HG02885 (cell line): ENCODE results near the gene ADAM12.
"Not testable (repeated sequence)": the region's sequence is repeated elsewhere in the genome, so short reads cannot be mapped to it uniquely, and the experiment has no call there.

ENCODE experiments used
- ATAC-seq: cut with Tn5 transposase; IDR thresholded peaks from one replicate; pipeline ENCODE4 v1.9.1; 2021; ENCODE audit warnings: mild to moderate bottlenecking; ENCODE audit not compliant: unreplicated experiment, poor library complexity

Gene ADAM12

DNA sequence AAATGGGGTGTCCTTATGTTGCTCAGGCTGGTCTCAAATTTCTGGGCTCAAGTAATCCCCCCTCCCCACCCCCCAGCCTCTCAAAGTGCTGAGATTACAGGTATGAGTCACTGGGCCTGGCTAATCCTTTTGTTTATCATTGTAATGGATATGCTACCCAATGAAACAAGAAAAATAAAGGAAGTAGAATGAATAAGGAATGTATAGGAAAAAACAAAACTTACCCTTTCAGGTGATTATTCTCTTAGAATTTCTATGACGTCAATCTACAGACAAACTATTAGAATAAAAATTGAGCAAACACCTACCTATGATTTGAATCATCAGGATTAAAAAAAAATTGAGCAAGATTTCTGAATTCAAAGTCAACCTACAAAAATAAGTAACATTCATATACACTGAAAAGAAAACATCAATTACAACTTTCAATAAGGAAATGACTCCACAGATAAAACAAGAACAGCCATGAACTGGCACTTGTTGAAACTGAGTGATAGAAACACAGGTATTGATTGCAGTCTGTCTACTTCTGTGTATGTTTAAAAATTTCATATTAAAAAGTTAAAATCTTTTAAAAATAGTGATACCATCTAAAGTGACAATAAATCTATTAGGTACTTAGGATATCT, 12.2 kb downstream of the ADAM12 start:
- ATAC-seq: no peak

DNA sequence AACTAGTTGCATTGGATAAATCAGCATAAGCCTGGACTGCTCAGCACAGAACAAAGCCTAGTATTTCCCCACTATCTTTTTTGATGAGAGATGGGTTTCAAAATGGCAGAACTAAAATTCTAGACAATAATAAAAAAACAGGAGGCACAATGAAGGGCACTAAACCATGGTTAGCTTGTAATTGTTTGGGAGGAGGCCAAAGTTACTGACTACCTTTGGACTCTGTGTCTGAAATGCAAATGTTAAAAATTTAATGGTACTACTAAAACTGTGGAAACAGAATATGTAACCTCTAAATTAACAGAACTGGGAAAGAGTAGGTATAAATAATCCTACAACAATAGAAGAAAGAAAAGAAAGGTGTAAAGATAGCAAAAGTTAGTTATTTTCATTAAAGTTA, 13.0 kb downstream of the ADAM12 start:
- no peak for ATAC-seq

DNA sequence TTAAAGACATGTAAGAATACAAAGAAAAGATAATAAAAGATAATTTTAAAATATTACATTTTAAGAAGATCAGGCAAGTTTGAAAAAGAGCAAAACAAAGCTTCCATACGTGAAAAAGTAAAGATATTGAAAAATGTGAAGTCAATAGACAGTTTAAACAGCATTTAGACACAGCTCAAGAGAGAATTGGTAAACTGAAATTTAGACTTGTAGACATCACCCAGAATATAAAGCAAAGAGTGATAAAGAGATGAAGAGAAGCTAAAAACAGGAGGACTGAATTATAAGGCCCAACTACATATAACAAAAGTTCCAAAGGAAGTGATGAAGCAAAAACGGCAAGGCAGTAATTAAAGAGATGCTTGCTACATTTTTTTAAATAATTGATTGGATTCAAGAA, 13.8 kb downstream of the ADAM12 start:
- no peak for ATAC-seq

DNA sequence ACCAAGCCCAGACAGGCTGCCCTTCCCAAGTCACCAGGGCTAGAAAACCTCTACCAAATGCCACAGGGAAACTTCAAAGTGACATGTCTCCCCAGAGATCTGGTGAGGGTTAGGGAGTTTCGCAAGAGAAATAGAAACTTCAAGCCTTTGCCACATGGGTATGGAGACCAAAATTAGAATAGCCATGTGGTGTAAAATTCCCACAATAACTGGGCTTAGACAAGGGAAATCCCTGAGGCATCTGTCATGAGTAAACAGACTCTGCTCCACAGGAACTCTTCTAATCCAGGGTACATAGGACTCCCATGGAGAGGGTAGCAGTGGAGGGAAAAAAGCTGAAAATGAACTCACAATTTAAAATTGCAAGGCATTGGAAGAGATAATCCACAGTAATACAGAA, 14.3 kb downstream of the ADAM12 start:
- ATAC-seq: no peak

DNA sequence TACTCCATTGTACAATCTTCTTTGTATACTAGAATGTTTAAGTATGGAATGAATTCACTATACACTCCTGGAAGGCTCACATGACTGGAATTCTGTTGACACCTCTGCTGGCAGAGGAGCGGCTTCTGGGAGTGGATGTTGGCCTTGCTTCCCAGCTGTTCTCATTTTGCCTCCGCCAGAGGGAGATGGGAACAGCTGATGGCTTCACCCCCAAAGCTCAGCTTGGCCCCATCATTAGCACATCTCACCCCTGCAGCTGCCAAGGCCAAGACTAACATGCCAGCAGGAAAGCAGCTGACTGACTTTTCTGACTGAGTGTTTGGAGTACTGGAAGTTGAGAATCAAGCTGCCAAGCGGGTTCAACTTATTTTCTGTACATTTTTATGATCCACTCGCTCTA, 15.1 kb downstream of the ADAM12 start:
- no peak for ATAC-seq

DNA sequence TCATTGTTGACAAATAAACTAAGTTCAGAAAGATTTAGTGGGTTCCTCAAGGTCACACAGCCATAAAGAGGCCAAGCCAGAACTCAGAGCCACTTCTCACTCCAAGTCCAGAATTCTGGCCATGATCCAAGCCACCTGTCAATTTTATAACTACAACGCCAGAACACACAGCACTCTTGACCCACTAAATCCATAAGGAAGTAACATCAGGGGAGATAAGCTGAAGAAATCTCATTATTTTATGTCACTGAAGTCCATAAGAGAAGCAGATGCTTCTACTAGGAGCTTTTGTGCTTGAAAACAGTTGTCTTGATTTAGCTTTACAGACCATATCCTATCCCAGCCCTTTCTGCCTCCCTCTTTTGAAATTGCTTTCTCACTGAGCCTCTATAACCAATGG, 15.9 kb downstream of the ADAM12 start:
- no peak for ATAC-seq

DNA sequence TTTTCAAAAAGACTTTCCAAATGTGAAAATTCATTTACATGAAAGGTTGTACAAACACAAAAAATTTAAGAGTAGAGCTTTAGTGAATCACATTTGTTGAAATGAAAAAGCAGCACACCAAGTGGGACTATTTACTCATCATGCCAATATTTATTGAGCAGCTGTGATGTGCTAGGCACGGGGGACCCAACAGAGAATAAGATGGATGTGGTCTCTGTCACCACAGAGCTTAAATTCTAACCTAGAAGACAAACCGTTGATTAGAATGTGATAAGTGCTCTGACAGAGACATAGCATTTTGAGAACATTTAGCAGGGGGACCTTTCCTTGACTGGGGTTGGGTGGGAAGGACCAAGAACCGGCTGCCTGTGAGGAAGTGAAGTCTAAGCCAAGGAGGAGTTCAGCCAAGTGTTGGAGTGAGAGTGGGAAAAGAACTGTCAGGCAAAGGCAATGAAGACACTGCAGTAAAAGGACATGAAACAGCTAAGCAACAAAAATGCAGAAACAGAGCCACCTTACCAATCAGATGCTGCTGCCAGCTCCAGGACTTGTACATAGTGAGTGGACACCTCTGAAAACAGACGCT, 19.1 kb downstream of the ADAM12 start:
- no peak for ATAC-seq

DNA sequence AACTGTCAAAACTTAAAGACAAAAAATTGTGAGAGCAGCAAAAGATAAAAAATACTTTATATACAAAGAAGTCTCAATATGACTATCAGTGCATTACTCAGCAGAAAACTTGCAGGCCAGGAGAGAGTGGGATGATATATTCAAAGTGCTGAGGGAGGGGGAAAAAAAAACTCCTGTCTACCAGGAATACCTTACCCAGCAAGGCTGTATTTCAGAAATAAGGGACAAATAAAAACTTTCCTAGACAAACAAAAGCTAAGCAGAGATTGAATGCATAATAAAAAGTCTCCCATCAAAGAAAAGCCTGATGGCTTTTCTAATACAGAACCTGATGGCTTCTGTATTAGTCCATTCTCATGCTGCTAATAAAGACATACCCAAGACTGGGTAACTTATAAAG, 31.1 kb downstream of the ADAM12 start:
- no peak for ATAC-seq

DNA sequence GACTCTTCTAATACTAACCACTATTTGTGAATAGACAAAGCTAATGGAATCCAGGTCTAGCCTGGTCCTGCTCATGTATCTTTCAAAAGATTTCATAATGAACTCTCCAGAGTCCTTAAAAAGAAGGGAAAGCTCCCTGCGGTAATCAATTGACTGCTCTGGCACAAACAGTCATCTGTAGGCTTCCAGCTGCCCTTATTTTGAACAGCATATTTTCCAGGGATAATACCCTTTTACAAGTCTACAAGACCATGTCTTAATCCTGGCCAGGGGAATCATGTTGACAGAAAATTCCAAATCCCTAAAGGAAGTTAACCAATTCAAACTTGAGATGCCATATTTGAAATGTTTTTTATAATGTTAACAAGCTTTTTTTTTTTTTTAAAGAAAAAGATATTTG, 34.6 kb downstream of the ADAM12 start:
- no peak for ATAC-seq

DNA sequence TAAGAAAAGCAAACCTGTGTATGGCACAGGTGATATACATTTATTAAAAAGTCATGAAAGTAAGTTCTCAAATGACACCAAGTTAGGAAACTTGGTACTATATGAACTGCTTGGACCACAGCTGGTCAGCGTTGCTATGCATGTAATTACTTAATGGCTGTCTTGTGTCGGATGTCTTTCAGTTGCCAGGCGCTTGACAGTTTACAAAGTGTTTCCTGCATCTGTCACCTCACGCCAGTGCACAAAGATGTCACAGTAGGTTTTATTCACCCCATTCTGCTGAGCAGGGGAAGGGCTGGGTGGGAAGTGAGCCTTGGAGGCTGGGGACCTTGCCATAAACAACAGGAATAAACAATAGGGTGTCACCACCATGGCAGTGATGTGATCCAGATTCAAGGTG, 35.8 kb downstream of the ADAM12 start:
- ATAC-seq: no peak

DNA sequence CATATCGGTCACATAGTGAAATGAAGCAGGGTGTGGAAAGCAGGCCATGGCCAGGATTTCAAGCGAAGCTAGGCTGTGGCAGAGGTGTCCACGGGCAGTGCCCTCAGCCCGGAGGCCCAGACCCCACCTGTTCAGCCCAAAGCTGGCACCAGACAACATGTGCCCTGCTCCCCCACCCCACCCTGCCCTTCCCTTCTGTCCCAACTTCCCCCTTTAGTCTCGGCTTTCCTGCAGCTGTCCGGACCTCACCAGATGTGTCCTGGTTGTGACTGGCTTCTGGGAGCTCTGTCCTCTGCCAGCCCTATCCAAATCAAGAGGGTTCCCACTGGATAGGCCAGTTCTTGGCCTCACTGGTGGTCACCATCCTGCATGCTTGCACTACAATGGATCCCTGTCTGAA, 37.3 kb downstream of the ADAM12 start:
- no peak for ATAC-seq

DNA sequence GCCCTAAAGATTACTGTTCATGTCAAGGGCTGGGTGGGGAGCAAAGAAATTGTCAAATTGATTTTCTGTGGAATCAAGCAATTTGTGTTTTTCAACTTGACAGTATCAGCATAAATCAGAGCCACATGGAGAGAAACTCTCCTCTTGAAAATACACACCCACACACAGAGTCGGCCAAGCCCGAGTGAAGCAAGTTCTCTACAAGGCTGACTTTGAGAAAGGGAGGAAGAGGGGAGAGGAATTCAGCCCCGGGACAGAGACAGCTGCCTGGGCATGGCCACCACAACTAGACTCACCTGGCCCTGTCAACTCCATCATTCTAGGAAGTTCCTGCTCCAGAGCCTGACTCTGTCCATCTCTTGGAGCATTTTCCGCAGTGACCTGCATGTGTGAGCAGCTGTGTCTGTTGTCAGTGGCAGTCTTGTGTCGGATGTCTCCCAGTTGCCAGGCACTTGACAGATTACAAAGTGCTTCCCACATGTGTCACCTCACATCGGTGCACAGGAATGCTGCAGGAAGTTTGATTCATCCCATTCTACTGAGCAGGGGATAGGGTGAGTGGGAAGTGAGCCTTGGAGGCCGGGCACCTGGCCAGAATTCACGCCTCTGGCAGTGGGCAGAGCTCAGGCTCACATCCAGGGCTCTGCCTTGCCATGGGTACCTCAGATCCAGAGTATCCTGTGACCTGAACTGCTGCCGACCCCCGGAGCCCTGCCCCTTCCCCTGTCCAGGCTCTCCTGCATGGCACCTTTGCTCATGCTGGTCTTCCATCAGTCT, 37.9 kb downstream of the ADAM12 start:
- no peak for ATAC-seq

DNA sequence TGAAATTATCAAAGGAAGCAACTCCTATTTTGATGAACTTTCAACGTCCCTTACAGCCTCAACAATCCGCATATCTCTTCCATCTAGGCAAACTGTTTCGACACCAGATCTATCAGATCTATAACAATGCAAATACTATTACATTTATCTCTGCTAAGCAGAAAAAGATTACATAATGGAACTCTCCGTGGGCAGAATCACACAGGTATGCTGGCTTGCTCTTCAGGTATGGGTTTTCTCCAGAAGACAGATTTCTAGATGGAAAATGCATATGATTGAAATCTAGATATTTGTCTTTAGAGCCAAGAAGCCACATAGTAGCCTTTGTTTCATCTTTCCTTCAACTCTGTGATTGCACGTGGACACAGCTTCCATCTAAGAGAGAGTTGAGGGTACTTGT, 38.6 kb downstream of the ADAM12 start:
- ATAC-seq: no peak

DNA sequence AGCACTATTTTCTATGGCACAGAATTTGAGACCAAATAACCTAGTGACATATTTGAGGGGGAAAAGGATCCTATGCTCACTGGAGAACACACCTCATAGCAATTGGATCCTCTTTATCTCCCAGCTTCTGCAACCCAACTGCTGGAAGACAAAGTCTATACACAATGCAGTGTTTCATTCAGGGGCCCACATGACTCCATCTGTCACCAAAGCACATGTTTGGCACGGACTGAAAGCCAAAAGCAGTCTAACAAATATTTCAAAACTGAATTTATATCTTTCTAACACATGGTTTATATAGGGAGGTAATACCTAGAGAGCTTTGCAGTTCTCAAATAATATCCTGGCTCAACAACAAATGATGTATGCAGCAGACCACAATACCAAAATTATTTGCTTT, 39.2 kb downstream of the ADAM12 start:
- ATAC-seq: no peak

DNA sequence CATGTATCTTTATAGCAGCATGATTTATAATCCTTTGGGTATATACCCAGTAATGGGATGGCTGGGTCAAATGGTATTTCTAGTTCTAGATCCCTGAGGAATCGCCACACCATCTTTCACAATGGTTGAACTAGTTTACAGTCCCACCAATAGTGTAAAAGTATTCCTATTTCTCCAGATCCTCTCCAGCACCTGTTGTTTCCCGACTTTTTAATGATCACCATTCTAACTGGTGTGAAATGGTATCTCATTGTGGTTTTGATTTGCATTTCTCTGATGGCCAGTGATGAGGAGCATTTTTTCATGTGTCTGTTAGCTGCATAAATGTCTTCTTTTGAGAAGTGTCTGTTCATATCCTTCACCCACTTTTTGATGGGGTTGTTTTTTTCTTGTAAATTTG, 44.8 kb downstream of the ADAM12 start:
- not testable (repeated sequence) for ATAC-seq

DNA sequence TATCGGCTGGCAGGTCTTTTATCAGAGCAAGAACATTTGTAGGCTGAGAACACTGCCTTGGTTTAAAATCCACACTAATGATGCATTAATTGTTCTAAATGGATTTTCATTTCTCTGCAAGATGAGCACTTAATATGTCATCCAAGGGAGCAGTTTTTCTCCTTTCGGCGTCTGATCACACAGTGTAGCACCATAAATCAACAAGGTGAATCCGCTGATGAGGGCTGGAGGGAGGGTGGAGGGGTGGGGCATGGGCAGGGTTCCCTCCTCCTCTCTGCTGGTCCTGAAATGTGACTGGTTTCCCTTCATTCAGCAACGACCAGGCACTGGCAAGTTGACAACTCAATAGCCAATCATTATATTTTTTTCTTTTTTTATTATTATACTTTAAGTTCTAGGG, 45.6 kb downstream of the ADAM12 start:
- no peak for ATAC-seq

DNA sequence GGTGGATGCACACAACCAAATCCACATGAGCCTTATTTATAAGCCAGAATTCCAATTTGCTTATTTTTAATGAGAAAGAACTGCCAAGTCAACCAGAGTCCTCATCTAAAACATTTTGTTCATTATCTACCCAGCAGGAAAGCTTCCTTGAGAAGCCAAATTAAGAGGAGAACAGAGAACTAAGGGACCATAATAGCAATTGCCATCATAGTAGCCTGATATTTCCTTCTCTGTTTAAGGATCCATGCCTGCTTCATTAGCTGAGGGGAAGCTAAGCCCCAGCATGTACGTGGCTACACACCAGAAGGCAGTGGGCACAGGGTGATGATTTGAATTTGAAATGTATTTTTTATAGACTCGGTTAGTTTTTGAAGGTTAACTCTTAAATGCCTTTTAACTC, 46.8 kb downstream of the ADAM12 start:
- no peak for ATAC-seq

DNA sequence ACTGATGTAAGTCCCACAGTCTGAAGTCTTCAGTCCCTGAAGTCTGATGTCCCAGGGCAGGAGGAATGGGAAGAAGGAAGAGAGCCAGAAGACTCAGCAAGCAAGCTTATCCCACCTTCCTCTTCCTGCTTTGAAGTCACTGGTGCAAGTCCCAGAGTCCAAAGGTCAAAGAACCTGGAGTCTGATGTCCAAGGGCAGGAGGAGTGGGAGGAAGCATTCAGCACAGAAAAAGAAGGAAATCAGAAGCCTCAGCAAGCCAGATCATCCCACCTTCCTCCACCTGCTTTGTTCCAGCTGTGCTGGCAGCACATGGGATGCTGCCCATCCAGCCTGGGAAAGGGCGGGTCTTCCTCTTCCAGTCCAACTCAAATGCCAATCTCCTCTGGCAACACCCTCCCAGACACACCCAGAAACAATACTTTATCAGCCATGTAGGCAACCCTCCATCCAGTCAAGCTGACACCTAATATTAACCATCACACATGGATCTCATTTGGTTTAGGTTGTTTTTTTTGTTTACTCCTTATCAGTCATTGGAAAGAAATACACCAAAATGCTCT, 50.9 kb downstream of the ADAM12 start:
- no peak for ATAC-seq

DNA sequence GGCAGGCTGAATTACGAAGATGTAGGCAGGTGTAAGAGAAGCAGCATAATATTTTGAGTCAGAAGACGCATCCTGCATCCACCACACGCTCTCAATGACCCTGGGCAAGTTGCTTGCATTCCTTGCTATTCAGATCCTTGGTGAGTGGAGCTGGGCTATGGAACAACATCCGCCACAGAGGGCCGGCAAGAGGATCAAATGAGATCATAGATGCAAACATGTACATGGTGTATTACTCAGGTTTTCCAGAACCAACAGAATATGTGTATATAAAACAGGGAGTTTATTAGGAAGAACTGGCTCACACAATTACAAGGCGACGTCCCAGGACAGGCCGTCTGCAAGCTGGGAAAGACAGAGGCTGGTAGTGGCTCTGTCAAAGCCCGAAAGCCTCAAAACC, 51.5 kb downstream of the ADAM12 start:
- no peak for ATAC-seq

DNA sequence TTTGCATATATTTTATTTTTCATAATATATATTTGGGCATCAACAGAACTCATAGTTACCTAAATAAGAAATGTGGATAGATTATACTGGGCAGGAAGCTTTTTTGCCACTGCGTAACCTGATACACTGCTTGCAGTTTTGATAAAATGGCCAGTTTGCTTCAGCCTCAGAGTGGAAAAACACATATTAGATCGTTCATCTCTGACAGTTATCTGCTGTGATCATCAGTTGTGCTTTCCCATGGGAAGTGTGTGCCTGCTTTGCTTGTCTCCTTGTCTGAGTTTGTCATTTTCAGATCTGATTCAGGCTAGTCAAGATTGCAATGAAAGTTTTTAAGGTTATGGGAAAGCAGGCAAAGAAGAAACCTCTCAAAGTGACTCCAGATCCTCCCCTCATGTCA, 54.0 kb downstream of the ADAM12 start:
- ATAC-seq: no peak

DNA sequence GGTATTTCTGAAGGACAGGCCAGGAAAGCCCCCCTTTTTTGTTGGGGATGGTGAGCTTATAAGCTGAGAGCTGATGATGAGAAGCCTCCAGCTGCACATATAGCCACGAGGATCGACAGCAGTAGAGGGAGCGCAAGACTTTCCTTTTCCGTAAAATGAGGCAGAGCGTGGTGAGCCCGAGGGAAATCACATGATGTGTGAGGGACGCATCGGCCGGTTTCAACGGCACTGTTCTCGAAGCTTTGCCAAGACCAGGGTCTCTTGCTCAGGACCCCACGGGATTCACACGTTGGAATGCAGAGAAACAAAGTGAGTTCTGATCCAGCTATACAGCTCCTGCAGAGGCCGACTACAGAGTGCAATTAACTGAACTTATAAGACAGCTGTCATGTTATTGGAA, 55.7 kb downstream of the ADAM12 start:
- no peak for ATAC-seq

DNA sequence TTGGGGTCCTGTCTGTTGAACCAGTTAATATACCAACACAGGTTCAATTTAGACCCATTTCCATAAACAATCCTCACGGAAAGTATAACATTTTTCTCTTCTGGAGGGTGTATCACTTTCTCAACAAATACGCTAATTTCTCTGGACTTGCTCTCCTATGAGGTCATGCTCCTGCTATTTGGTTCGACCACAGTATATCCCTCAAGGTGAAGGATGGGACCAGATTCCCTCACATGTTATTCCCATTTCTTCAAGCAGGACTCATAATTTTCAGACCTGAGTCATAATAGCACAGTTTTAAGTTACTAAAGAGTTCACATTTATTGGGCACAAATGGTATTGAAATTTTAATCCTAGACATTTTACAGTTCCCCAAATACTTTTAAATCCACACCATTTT, 57.2 kb downstream of the ADAM12 start:
- ATAC-seq: no peak
